ENCODE results near the gene TP53TG3D. TPM values are rescaled to one million over a fixed set of nuclear protein-coding genes. Genes with fewer than 3 reads are reported as not detected.
"Not testable (repeated sequence)": the region's sequence is repeated elsewhere in the genome, so short reads cannot be mapped to it uniquely, and the experiment has no call there.

TP53TG3D gene
- total RNA-seq: not detected in 2 replicates

- intact Hi-C loops (cut with micrococcal nuclease): not testable (repeated sequence)
Measured at GRCh38 chr16:32252986-32253385, at the start of gene TP53TG3D. Gene TP53TG3D, plus strand, starts transcription at chr16:32253286. Its CDS starts 68 bp downstream, at chr16:32253354.

GRCh38 chr16:32253507-32253906, 421 bp downstream of the TP53TG3D start:
- intact Hi-C loops (cut with micrococcal nuclease): not testable (repeated sequence)

- intact Hi-C loops (cut with micrococcal nuclease): not testable (repeated sequence)
Measured at GRCh38 chr16:32261526-32261925, 8.4 kb downstream of the TP53TG3D start.

- intact Hi-C loops (cut with micrococcal nuclease): not testable (repeated sequence)
Measured at GRCh38 chr16:32263552-32263951, 10.5 kb downstream of the TP53TG3D start.

GRCh38 chr16:32281910-32282309, 28.8 kb downstream of the TP53TG3D start:
- intact Hi-C loops (cut with micrococcal nuclease): not testable (repeated sequence)

- intact Hi-C loops (cut with micrococcal nuclease): not testable (repeated sequence)
Measured at GRCh38 chr16:32283024-32283423, 29.9 kb downstream of the TP53TG3D start.

- intact Hi-C loops (cut with micrococcal nuclease): not testable (repeated sequence)
Measured at GRCh38 chr16:32283917-32284495, 30.9 kb downstream of the TP53TG3D start.

GRCh38 chr16:32284800-32285796, 32.0 kb downstream of the TP53TG3D start:
- intact Hi-C loops (cut with micrococcal nuclease): not testable (repeated sequence)

- intact Hi-C loops (cut with micrococcal nuclease): not testable (repeated sequence)
Measured at GRCh38 chr16:32286193-32286592, 33.1 kb downstream of the TP53TG3D start.

GRCh38 chr16:32287743-32288142, 34.7 kb downstream of the TP53TG3D start:
- intact Hi-C loops (cut with micrococcal nuclease): not testable (repeated sequence)

GRCh38 chr16:32289197-32289596, 36.1 kb downstream of the TP53TG3D start:
- intact Hi-C loops (cut with micrococcal nuclease): not testable (repeated sequence)

- intact Hi-C loops (cut with micrococcal nuclease): not testable (repeated sequence)
Measured at GRCh38 chr16:32302776-32303175, 49.7 kb downstream of the TP53TG3D start.

Measured in T-helper 2 cell treated with Interferon-gamma antibody and Interleukin-4, amounts not matched to agents 100 ng/mL and 5 ng/mL, for 36 hours (primary cell).